CD4-positive, alpha-beta T cell treated with Interleukin-17A for 1 hour (primary cell): ENCODE results near the gene SARS2.
"Not testable (repeated sequence)": the region's sequence is repeated elsewhere in the genome, so short reads cannot be mapped to it uniquely, and the experiment has no call there.

Source experiments
- DNase-seq: peaks from one replicate; pipeline ENCODE4 v3.0.0-alpha.2; 2020

SARS2 gene

DNA sequence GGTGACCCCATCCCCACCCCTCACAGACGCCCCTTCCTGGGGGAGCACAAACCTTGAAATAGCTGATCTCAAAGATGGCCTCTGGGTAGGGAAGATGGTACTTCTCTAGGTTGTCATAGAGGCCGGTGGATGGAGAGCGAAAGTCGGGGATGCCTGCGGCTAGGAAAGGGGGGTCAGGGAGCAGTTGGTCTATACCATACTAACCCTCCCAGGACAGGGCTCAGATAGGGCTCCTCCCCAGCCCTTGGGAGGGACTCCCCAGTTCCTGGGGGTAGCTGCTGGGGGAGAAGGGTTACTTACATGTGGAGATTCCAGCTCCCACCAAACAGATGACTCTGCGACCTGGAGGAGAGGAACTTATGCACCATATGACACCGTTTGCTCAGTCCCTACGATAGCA lies 40.8 kb downstream of the SARS2 start:
- no peak for DNase-seq

DNA sequence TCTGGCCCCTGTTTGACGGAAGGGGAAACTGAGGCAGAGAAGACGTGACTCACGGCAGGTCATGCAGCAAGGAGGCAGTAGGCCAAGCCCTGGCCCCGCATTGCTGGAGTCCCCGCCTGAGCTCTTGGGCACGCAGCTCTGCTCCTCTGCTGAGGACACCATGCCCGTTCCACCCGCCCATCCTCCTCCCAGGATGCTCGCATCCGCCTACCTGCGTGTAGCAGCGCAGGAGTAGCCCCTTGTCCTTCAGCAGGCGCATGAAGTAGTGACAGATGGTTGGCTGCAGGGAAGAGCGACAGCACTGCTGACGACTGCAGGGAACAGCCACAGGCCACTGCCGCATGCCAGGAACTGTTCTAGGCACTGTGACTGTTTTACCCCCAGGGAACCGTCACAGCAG lies 41.7 kb downstream of the SARS2 start:
- DNase-seq, result no peak

DNA sequence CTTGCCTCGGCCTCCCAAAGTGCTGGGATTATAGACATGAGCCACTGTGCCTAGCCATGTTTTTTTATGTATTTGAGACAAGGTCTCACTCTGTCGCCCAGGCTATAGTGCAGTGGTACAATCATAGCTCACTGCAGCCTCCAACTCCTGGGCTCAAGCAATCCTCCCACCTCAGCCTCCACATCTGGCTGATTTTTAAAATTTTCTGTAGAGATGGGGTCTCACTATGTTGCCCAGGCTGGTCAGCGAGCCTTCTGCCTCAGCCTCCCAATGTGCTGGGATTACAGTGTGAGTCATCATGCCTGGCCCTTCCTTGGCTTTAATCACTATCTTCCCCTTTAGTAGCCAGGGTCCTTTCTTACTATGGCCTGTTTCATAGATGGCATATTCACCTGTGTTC lies 45.9 kb downstream of the SARS2 start:
- not testable (repeated sequence) for DNase-seq

DNA sequence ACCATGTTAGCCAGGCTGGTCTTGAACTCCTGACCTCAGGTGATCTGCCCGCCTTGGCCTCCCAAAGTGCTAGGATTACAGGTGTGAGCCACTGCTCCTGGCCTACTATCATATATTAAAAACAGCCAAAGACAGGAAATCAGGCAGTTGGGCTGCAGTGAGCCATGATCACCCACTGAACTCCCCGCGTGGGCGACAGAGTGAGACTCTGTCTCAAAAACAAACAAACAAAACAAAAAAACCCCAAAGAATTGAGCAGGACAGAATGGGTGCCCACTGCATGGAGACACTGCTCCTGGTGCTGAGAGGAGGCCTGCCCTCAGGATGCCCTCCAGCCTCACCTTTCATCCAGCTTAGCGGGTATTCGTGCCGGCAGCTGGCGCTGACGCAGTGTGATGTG lies 47.3 kb downstream of the SARS2 start:
- no peak for DNase-seq

DNA sequence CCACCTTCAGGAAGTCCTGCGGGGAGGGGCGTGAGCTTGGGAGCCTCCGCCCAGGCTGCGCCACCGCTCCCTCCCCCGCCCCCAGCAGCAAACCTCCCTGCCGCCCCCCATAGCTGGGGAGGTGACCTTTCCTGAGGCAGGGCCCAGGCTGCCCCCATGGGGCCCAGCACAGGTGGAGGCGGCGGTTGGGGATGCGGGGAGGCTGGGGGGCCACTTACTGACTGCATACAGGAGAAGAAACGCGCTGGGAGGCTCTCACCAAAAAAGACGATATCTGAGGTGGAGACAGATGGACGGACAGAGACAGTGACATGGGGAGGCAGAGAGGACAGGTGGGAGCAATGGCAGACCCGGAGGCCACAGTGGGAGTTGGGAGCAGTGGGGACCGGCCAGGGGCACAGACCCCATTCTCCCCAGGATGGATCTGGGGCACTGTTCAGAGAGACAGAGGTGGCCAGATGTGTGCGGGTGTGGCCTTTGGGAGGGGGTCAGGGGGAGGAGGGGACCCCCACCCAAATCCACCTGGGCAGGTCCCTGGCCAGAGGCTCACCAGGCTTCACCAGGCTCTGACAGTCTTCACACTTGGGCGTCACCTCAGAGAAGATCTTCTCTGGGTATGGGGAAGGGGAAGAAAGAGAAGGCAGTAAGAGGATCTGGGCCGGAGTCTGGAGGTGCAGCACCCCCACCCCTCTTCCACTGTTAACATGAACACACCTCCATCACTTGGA lies 49.5 kb downstream of the SARS2 start:
- no peak for DNase-seq

DNA sequence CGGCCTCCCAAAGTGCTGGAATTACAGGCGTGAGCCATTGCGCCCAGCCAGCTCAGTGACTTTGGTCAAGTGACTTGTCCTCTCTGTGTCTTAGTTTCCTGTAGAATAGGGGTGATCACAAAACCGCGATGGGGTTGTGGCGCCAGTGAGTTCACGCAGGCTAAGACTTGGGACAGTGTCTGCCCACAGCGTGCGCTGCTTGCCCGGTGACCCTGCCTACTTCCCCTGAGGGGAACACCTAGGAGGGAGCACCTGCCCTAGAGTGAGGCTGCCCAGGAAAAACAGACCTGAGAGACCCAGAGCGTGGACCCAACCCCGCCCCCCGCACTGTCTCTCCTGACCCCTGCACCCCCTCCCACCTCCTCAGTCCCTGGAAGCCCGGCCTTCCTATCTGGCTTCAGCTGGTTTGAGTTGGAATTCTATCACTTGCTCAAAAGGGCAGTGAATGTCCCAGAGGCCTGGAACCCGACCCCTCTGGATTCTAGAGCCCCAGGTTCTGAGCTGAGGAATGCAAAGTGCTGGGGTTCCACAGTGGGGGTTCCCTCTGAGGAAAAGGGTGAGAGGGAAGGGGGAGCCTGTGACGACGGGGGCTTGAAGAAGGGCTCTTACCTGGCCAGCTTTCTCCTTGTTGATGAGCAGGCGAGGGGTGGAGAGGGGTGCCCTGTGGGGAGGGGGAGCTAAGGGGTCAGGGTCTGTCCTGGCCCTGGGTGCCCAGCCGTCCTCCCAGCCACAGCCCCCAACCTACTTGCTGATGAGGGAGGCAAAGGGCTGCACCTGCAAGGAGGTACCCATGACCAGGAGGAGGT lies 50.3 kb downstream of the SARS2 start:
- no peak for DNase-seq

DNA sequence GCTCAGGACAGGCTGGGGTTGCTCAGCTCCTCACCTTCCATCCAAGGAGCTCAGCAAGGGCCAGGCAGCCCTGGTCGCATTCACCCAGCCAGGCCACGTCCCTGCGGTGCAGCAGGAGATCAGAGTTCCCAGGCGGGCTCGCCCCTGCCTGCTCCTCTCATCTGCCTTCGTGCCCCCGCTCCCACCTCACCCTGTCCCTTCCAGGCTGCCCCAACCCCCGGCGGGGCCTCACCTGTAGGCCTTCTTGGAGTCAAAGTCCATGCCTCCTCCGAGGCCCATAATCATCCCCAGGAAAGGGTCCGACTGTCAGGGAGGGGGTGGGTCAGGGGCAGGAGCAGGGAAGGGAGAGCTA lies 51.2 kb downstream of the SARS2 start:
- no peak for DNase-seq

DNA sequence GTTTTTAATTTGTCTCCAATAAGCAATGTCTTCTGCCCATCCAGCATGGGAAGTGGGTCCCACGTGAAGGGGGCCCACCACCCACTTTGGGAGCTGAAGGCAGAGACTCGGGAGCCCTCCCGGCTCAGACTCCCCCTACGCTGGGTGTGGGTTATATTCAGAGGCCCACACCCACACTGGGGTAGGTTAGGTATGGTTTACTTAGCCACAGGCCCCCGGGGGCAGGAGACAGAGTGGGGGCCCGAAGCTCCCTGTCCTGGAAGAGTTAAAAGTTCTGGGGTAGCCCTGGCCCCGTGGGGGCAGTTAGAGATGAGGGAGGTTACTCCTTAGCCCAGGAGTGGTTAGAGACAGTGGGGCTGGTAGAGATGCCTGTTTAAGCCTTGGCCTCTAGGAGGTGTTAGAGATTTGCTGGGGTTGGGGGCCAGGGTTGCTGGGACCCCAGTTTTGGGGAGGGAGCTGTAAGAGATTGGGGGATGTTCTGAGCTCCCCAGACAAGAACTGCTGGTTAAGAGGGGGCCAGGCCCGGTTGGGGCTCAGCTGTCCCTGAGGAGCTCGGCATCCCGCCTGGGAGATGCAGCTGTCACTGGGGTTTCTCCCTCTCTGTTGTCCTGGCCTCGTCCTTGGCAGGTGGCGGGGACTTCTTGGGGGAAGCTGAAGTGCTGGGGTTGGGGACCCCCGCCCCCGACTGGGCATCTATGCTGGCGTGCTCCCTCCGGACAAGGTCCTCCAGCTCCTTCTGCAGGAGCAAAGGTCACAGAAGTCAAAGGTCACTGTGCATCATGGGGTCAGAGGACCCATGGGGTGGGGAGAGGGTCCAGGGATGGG lies 51.8 kb downstream of the SARS2 start:
- no peak for DNase-seq

DNA sequence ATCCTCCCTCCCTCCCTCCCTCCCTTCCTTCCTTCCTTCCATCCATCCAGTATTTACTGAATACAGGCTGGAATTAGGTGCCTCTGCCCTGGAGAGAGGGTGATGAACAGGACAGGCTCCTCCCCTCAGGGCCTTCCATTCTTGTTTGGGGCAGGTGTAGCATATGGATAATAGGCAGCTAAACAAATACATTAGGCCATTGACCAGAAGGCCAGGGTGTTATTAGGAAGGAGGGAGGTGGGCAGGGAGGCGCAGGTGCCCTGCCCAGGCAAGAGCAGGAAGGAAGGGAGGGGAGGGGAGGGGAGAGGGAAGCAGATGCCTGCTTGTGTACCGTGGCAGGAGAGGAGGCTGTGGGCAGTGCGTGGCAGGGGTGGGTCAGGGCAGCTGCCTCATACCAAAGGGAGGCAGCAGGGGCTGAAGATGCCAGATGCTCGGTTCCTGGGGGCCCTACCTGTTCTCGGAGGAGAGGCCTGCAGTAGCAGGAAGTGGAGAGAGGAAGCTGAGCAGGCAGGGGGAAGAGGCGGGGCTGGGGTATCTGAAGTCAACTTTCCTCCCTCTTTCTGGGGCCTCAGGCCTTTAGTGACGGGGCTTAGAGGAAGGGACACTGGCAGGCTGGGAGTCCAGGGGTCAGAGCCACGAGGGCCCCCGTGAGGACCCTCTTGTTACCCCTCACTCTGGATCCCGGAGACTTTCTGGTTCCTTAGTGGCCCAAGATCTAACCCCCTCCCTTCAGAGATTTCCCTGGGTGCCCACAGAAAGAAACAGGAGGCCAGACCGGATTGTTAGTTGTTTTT lies 52.6 kb downstream of the SARS2 start, which contains the start of gene RINL:
Gene RINL (minus strand): TSS at position 495 of the 794 bp plus-strand sequence. CDS start 1,533 bp downstream, outside the sequence.
- peak; percentile 80 for DNase-seq

DNA sequence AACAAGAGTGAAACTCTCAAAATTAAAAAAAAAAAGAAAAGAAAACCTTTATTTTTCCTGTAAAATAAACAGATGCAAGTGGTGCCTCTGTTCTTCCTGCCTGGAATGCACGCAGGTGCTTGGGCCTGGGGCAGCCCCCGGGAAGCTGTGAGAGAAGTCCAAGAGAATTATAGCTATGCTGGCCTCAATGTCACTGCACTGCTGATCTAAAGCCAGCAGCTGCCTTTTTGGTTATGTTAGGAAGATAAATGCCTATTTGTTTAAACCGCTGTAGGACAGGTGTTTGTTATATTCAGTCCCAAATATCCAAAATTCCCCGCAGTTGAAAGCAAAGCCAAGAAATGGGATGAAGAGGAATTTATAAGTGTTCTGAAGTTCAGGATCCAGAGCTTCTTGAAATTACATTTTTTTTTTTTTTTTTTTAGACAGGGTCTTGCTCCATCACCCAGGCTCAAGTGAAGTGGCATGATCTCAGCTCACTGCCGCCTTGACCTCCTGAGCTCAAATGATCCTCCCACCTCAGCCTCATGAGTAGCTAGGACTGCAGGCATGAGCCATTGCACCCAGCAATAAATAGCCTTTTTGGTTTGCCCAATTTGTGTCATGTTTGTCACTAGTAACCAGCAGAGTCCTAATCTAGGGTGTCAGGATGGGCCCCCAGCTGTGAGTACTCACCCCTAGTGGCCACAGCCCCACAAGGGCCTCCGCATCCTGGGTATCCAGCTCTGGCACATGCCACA lies 54.7 kb downstream of the SARS2 start:
- no peak for DNase-seq

DNA sequence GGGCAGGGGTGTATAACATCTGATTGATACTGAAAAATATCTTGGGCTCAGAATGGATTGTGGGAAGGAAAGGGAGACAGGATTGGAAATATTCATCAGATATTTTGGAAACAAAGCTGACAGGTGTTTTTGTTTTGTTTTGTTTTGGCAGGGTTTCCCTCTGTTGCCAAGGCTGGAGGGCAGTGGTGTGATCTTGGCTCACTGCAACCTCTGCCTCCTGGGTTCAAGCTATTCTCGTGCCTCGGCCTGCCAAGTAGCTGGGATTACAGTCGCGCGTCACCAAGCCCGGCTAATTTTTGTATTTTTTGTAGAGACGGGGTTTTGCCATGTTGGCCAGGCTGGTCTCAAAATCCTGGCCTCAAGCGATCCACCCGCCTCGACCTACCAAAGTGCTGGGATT lies 57.2 kb downstream of the SARS2 start:
- DNase-seq, result not testable (repeated sequence)

DNA sequence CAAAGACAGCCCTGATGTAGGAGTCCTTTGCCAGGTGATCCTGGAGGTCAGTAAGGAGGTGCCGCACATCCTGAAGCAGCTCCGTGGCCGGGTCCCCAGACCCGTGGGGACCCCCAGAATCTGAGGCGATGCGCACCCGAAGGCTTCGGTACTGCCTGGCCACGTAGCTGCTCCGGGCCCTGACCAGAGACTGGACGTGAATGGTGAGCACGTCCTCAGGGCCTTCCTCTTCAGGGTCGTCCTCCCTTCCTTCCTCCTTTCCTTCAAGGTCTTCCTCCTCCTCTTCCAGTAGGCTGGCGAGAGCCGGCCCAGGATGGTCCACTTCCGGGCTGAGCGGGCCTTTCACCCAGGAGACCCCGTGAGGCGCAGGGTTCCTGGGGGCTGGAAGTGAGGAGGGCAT lies 60.0 kb downstream of the SARS2 start:
- DNase-seq, result no peak

DNA sequence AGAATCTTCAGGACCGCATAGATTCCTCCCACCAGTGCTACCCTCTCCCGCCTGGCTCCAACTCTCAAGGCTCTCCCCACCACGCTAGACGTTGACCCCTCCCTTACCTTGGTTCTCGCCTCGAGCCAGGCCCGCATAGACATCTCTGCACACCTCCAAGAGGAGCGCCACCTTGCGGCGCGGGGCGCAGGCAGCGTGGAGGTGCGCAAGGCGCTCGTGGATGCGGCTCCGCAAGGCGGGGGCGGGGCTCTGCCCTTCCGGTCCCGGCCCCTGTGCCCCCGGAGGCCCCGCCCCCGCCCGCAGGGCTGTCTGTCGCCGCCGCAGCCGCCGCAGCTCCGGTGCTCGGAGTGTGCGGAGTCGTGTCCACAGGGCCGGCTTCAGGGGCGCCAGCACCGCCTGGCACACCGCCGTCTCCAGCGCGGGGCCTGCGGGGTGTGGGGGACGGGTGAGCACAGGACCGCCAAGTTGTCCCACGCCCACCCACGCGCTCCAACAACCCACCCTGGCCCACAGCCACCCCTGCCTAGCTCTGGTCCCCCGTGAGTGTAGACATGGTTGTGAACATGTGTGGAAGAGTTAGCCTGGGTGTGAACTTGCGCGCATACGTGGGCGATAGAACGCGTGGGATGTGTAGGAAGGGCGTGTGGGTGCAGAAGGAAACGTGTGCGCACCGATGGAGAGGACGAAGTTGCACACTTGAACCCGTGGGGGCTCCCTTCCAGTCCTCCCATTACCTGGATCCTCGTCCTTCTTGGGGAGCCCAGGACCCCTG lies 60.5 kb downstream of the SARS2 start:
- peak; percentile 96 for DNase-seq

DNA sequence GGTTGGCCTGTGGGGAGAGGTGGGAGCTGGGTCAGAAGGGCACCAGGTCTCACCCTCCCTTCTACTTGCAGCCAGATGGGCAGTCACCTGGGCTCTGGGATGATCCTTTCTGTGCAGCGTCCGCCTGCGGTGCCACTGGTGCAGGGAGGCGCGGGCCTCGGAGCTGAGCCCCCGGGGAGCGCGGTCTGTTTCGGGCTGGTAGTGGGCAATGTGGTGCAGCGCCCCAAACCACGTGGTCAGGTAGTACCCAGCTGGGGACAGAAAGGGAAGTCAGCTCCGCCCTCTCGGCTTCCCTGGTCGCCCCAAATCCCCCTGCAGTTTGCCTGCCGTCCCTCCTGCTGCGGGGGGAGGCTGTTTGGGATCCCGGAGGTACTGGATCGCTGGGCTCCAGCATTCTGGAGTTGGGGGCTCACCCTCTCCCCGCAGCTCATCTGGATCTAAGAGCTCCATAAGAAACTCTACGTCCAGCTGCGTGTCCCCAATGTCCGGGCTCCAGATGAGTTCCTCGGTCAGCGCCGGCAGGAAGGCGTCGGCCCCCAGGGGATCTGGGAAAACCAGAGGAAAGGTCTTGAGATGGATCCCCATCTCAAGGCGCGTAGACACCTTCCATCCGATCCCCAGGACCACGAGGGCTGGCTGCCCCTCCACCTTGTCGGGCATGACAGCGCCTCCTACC lies 61.3 kb downstream of the SARS2 start:
- DNase-seq, result peak; percentile 39

DNA sequence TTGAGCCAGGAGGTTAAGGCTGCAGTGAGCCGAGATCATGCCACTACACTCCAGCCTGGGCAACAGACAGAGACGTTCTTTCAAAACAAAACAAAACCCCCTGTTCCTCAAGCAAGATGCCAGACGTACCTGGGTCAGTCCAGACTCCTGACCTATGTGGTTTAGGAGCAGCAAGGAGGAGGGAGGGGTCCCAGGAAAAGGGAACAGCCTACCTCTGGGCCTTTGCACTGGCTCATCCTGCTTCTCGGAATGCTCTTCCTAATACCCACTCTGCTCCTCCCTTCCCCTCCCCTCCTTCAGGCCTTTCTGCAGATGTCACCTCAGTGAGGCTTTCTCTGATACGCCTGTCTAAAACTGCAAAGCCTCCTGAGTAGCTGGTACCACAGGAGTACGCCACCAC lies 62.0 kb downstream of the SARS2 start:
- DNase-seq, result no peak

DNA sequence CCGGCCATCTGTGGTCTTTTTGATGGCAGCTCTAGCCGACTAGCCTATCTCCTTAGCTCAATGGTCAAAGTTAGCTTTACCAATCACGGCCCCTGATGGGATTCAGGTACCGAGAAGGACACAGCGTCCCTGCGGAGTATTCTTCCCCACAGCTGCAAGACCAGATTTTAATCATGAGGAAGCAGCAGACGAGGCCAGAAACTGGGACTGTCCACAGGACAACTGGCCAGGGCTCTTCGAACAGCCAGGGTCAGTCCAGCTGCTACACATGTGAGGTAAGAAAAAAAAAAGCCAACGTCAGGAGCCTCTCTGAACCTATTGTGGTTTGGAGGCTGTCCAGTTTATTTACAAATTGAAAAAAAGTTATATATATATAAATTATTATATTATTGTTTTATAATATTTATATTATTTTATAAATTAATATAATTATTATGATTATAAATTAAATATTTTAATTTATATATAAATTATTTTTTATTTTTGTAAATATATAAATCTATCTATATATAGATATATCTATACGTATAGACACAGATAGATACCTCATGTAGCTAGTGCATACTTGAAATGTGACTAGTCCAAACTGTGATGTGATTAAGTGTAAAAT lies 63.3 kb downstream of the SARS2 start:
- no peak for DNase-seq
